A549 (cell line): ENCODE results near the gene SNTG2.

Experiments used
- EP300 ChIP-seq, 2 experiments: fragments of >200 bp; sonication (Bioruptor Twin); formaldehyde crosslinking; IDR thresholded peaks; 2 replicates in 1 of 2; 3 replicates in 1 of 2; pipeline ENCODE4 v1.6.1; 2016 to 2017
- MAX ChIP-seq: IDR thresholded peaks from 2 replicates; pipeline ENCODE4 v1.6.1; 2012
- PBX3 ChIP-seq: IDR thresholded peaks from 2 replicates; pipeline ENCODE4 v1.6.1; 2012
- POLR2A ChIP-seq: IDR thresholded peaks from 2 replicates; pipeline ENCODE4 v1.6.1; 2012; ENCODE audit warnings: mild to moderate bottlenecking, low read length
- RFX5 ChIP-seq: fragments of 450-650 bp; IDR thresholded peaks from 2 replicates; pipeline ENCODE4 v1.7.1; 2014; ENCODE audit warnings: antibody characterized with exemption, mild to moderate bottlenecking, moderate library complexity
- TF ChIP-seq, protein P1 (sequence below): fragments of >200 bp; sonication (Bioruptor Twin); formaldehyde crosslinking; IDR thresholded peaks from 3 replicates; pipeline ENCODE4 v1.5.1; 2016
- TF ChIP-seq, protein P2 (sequence below): IDR thresholded peaks from 2 replicates; pipeline ENCODE4 v1.6.1; 2012; ENCODE audit warnings: low read depth, borderline replicate concordance

GRCh38 chr2:1140389-1141003, 189.8 kb downstream of the SNTG2 start:
- no peak for TF ChIP-seq POLR2A
- TF ChIP-seq MAX, result no peak
- TF ChIP-seq RFX5, result no peak
- TF ChIP-seq, protein P1, sequence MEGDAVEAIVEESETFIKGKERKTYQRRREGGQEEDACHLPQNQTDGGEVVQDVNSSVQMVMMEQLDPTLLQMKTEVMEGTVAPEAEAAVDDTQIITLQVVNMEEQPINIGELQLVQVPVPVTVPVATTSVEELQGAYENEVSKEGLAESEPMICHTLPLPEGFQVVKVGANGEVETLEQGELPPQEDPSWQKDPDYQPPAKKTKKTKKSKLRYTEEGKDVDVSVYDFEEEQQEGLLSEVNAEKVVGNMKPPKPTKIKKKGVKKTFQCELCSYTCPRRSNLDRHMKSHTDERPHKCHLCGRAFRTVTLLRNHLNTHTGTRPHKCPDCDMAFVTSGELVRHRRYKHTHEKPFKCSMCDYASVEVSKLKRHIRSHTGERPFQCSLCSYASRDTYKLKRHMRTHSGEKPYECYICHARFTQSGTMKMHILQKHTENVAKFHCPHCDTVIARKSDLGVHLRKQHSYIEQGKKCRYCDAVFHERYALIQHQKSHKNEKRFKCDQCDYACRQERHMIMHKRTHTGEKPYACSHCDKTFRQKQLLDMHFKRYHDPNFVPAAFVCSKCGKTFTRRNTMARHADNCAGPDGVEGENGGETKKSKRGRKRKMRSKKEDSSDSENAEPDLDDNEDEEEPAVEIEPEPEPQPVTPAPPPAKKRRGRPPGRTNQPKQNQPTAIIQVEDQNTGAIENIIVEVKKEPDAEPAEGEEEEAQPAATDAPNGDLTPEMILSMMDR, result peak; percentile 54
- TF ChIP-seq, protein P2, sequence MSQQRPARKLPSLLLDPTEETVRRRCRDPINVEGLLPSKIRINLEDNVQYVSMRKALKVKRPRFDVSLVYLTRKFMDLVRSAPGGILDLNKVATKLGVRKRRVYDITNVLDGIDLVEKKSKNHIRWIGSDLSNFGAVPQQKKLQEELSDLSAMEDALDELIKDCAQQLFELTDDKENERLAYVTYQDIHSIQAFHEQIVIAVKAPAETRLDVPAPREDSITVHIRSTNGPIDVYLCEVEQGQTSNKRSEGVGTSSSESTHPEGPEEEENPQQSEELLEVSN, result no peak
- no peak for TF ChIP-seq PBX3
- TF ChIP-seq EP300 (IDR thresholded peaks at IDR 0.05), result no peak
